ENCODE results near the gene GAB1.
"Not testable (repeated sequence)": the region's sequence is repeated elsewhere in the genome, so short reads cannot be mapped to it uniquely, and the experiment has no call there.

The GAB1 gene

GRCh38 chr4:143338313-143338712 is 1.6 kb downstream of the GAB1 start:
- DNase-seq (ENCODE audit: low spot score): no peak

GRCh38 chr4:143339497-143339896 is 2.8 kb downstream of the GAB1 start:
- DNase-seq (ENCODE audit: low spot score): no peak

GRCh38 chr4:143341186-143341755 is 4.6 kb downstream of the GAB1 start:
- DNase-seq (ENCODE audit: low spot score): no peak

GRCh38 chr4:143343276-143343831 is 6.7 kb downstream of the GAB1 start:
- DNase-seq (ENCODE audit: low spot score): no peak

- no peak for DNase-seq (ENCODE audit: low spot score)
These were observed 7.4 kb downstream of the GAB1 start for GRCh38 chr4:143344041-143344440.

GRCh38 chr4:143344774-143345173 is 8.1 kb downstream of the GAB1 start:
- DNase-seq (ENCODE audit: low spot score): no peak

- DNase-seq (ENCODE audit: low spot score): no peak
These were observed 8.7 kb downstream of the GAB1 start for GRCh38 chr4:143345356-143345755.

- no peak for DNase-seq (ENCODE audit: low spot score)
These were observed 9.5 kb downstream of the GAB1 start for GRCh38 chr4:143346206-143346605.

- DNase-seq (ENCODE audit: low spot score): no peak
These were observed 10.9 kb downstream of the GAB1 start for GRCh38 chr4:143347484-143348111.

GRCh38 chr4:143348233-143349077 is 11.8 kb downstream of the GAB1 start:
- DNase-seq (ENCODE audit: low spot score): no peak

GRCh38 chr4:143349858-143350527 is 13.3 kb downstream of the GAB1 start:
- DNase-seq (ENCODE audit: low spot score): not testable (repeated sequence)

- DNase-seq (ENCODE audit: low spot score): no peak
These were observed 14.5 kb downstream of the GAB1 start for GRCh38 chr4:143351149-143351691.

GRCh38 chr4:143351774-143352451 is 15.2 kb downstream of the GAB1 start:
- DNase-seq (ENCODE audit: low spot score): no peak

- no peak for DNase-seq (ENCODE audit: low spot score)
These were observed 16.0 kb downstream of the GAB1 start for GRCh38 chr4:143352720-143353119.

GRCh38 chr4:143353797-143354196 is 17.1 kb downstream of the GAB1 start:
- DNase-seq (ENCODE audit: low spot score): no peak

- DNase-seq (ENCODE audit: low spot score): no peak
These were observed 18.3 kb downstream of the GAB1 start for GRCh38 chr4:143354990-143355389.

- peak; percentile 33 for DNase-seq (ENCODE audit: low spot score)
These were observed 19.0 kb downstream of the GAB1 start for GRCh38 chr4:143355540-143356217.

GRCh38 chr4:143356493-143356892 is 19.8 kb downstream of the GAB1 start:
- no peak for DNase-seq (ENCODE audit: low spot score)

- DNase-seq (ENCODE audit: low spot score): no peak
These were observed 20.6 kb downstream of the GAB1 start for GRCh38 chr4:143357161-143357845.

- no peak for DNase-seq (ENCODE audit: low spot score)
These were observed 21.7 kb downstream of the GAB1 start for GRCh38 chr4:143358419-143358818.

Data from GM03348 (cell line).